Testis (tissue), 2 donors: ENCODE results near the gene FMNL2.

Source experiments
- CTCF ChIP-seq, 3 experiments: fragments of 450-650 bp in 2 of 3; fragments of 200-600 bp in 1 of 3; sonication (generic) in 1 of 3; IDR thresholded peaks; one replicate each; pipeline ENCODE4 v1.5.1; 2016 to 2019; ENCODE audit warnings: antibody characterized with exemption in 3 of 3, mild to moderate bottlenecking in 2 of 3, moderate library complexity in 1 of 3
- POLR2A ChIP-seq: fragments of 450-650 bp; IDR thresholded peaks from one replicate; pipeline ENCODE4 v1.6.1; 2017; ENCODE audit warnings: antibody characterized with exemption, mild to moderate bottlenecking, moderate library complexity

- TF ChIP-seq CTCF (IDR thresholded peaks at IDR 0.05) (no peak), POLR2A (no peak)
Measured at GRCh38 chr2:152405206-152406118, 70.5 kb downstream of the FMNL2 start.
